ENCODE measurements around the gene ASTN2.

GRCh38 chr9:116387934-116388698 lies 1026.7 kb downstream of the ASTN2 start:
- no peak for TF ChIP-seq CTCF (IDR thresholded peaks at IDR 0.05)
- no peak for TF ChIP-seq POLR2A (IDR thresholded peaks at IDR 0.05)

Measured in testis (tissue), 2 donors.